NCI-H2107 treated with DMSO at 0.1 percent for 48 hours (cell line): ENCODE data around the gene ARL6IP5.

Source experiments
- DNase-seq: peaks from one replicate; lab custom pipeline; 2025; ENCODE audit not compliant: unreplicated experiment; lab: John Stamatoyannopoulos, UW

ARL6IP5 gene

GRCh38 chr3:69084326-69085167 lies at the start of gene ARL6IP5:
ARL6IP5 (plus strand) TSS chr3:69084937; CDS start chr3:69085048, 111 bp downstream.
- peak; percentile 57 for DNase-seq

- peak; percentile 3 for DNase-seq
Measured at GRCh38 chr3:69044608-69045007, 40.1 kb upstream of the ARL6IP5 start.

- no peak for DNase-seq
Measured at GRCh38 chr3:69048990-69049389, 35.7 kb upstream of the ARL6IP5 start.

GRCh38 chr3:69051756-69052471 lies 32.8 kb upstream of the ARL6IP5 start, which contains the start of gene TMF1:
TMF1 (minus strand) TSS chr3:69052333; CDS start chr3:69052086, 247 bp downstream.
- no peak for DNase-seq

- DNase-seq, result no peak
Measured at GRCh38 chr3:69052472-69052898, 32.3 kb upstream of the ARL6IP5 start.

GRCh38 chr3:69058180-69058946 lies 26.4 kb upstream of the ARL6IP5 start:
- DNase-seq, result no peak

- DNase-seq, result no peak
Measured at GRCh38 chr3:69058947-69059224, 25.9 kb upstream of the ARL6IP5 start.

GRCh38 chr3:69059688-69060087 lies 25.0 kb upstream of the ARL6IP5 start:
- DNase-seq, result no peak

GRCh38 chr3:69063636-69064035 lies 21.1 kb upstream of the ARL6IP5 start:
- no peak for DNase-seq

- no peak for DNase-seq
Measured at GRCh38 chr3:69065318-69065964, 19.3 kb upstream of the ARL6IP5 start.

GRCh38 chr3:69066121-69066520 lies 18.6 kb upstream of the ARL6IP5 start:
- DNase-seq, result no peak

- DNase-seq, result no peak
Measured at GRCh38 chr3:69072928-69073327, 11.8 kb upstream of the ARL6IP5 start.

- no peak for DNase-seq
Measured at GRCh38 chr3:69079269-69080159, 5.2 kb upstream of the ARL6IP5 start.

GRCh38 chr3:69080233-69080920 lies 4.4 kb upstream of the ARL6IP5 start, which contains the start of gene UBA3:
UBA3 (minus strand) TSS chr3:69080365; CDS start chr3:69080353, 12 bp downstream.
- DNase-seq, result peak; percentile 50

GRCh38 chr3:69081583-69082262 lies 3.0 kb upstream of the ARL6IP5 start:
- DNase-seq, result no peak

GRCh38 chr3:69082361-69082760 lies 2.4 kb upstream of the ARL6IP5 start:
- no peak for DNase-seq

- DNase-seq, result no peak
Measured at GRCh38 chr3:69082805-69083204, 1.9 kb upstream of the ARL6IP5 start.

- no peak for DNase-seq
Measured at GRCh38 chr3:69085168-69085832, 563 bp downstream of the ARL6IP5 start.
